Upper lobe of left lung (tissue), 4 donors: ENCODE data around the gene AHRR.
"Not testable (repeated sequence)": the region's sequence is repeated elsewhere in the genome, so short reads cannot be mapped to it uniquely, and the experiment has no call there.

Source experiments
- POLR2A ChIP-seq, 4 donors: fragments of 450-650 bp; IDR thresholded peaks; one replicate each; pipeline ENCODE4 v1.5.1; 2016 to 2017; ENCODE audit warnings: antibody characterized with exemption in 4 of 4, mild to moderate bottlenecking in 2 of 4
- TF ChIP-seq, protein P1 (sequence below), 6 experiments: fragments of 450-650 bp in 4 of 6; fragments of 200-600 bp in 2 of 6; sonication (generic) in 2 of 6; IDR thresholded peaks; one replicate each; pipeline ENCODE4 v1.5.1; 2016 to 2019; ENCODE audit warnings: antibody characterized with exemption in 6 of 6

DNA sequence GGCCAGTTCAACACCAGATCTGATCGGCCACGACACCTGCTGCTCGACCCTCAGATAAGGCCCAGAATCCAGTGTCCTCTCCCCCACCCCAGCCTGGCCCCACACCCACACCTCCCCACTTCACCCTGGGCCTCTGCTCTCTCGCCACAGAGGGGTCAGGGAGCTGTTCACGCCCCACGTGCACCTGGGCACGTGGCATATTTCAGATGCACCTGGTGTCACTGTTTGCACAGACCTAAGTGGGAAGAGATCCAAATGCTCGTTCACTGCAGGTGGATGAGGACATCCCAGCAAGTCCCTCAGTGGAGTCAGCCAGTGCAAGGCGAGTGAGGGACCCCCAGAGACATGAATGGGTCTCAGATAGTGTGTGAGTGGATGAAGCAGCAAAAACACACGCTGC is 25.3 kb upstream of the AHRR start:
- TF ChIP-seq, protein P1, sequence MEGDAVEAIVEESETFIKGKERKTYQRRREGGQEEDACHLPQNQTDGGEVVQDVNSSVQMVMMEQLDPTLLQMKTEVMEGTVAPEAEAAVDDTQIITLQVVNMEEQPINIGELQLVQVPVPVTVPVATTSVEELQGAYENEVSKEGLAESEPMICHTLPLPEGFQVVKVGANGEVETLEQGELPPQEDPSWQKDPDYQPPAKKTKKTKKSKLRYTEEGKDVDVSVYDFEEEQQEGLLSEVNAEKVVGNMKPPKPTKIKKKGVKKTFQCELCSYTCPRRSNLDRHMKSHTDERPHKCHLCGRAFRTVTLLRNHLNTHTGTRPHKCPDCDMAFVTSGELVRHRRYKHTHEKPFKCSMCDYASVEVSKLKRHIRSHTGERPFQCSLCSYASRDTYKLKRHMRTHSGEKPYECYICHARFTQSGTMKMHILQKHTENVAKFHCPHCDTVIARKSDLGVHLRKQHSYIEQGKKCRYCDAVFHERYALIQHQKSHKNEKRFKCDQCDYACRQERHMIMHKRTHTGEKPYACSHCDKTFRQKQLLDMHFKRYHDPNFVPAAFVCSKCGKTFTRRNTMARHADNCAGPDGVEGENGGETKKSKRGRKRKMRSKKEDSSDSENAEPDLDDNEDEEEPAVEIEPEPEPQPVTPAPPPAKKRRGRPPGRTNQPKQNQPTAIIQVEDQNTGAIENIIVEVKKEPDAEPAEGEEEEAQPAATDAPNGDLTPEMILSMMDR (IDR thresholded peaks at IDR 0.05) = not testable (repeated sequence)
- TF ChIP-seq POLR2A (IDR thresholded peaks at IDR 0.05) = not testable (repeated sequence)
